LNCaP clone FGC (cell line): ENCODE results near the gene ARPC5.
"Not testable (repeated sequence)": the region's sequence is repeated elsewhere in the genome, so short reads cannot be mapped to it uniquely, and the experiment has no call there.

Source experiments
- DNase-seq: peaks from one replicate; pipeline ENCODE4 v3.0.0-alpha.2; 2011; ENCODE audit warnings: low read depth
- H3K4me3 ChIP-seq: 2 replicates; pipeline ENCODE4 v1.5.1; 2011; ENCODE audit warnings: mild to moderate bottlenecking, low read depth, low read length, control low read depth
- CTCF ChIP-seq: IDR thresholded peaks from 2 replicates; pipeline ENCODE4 v1.5.1; 2012; ENCODE audit warnings: mild to moderate bottlenecking; ENCODE audit not compliant: control insufficient read depth, insufficient read depth; ENCODE audit errors: extremely low read depth

Gene ARPC5

GRCh38 chr1:183635606-183636333 lies at the start of gene ARPC5:
ARPC5 (minus strand) TSS chr1:183635783; CDS start chr1:183635659, 124 bp downstream.
- peak; percentile 93 for DNase-seq
- H3K4me3 ChIP-seq: peak within 1 kb of the TSS; percentile 92
- TF ChIP-seq CTCF: no peak

GRCh38 chr1:183685112-183685713 lies 49.6 kb upstream of the ARPC5 start:
- H3K4me3 ChIP-seq: no peak overlapping the region
- peak; percentile 70 for TF ChIP-seq CTCF
- DNase-seq: peak; percentile 30

GRCh38 chr1:183679363-183679762 lies 43.8 kb upstream of the ARPC5 start:
- not testable (repeated sequence) for DNase-seq, H3K4me3 ChIP-seq

- H3K4me3 ChIP-seq: no peak overlapping the region
- TF ChIP-seq CTCF: no peak
These were observed 43.2 kb upstream of the ARPC5 start for GRCh38 chr1:183678819-183679218.

GRCh38 chr1:183676586-183677189 lies 41.1 kb upstream of the ARPC5 start:
- TF ChIP-seq CTCF: no peak
- H3K4me3 ChIP-seq: no peak overlapping the region
- no peak for DNase-seq

More at GRCh38 chr1:183678819-183679218, 43.2 kb upstream of the ARPC5 start:
- no peak for DNase-seq

GRCh38 chr1:183675883-183676585 lies 40.5 kb upstream of the ARPC5 start:
- DNase-seq: no peak
- no peak overlapping the region for H3K4me3 ChIP-seq
- no peak for TF ChIP-seq CTCF

GRCh38 chr1:183675381-183675780 lies 39.8 kb upstream of the ARPC5 start:
- no peak overlapping the region for H3K4me3 ChIP-seq
- TF ChIP-seq CTCF: no peak
- no peak for DNase-seq
